ENCODE data around the gene MRPS26.

The MRPS26 gene

DNA sequence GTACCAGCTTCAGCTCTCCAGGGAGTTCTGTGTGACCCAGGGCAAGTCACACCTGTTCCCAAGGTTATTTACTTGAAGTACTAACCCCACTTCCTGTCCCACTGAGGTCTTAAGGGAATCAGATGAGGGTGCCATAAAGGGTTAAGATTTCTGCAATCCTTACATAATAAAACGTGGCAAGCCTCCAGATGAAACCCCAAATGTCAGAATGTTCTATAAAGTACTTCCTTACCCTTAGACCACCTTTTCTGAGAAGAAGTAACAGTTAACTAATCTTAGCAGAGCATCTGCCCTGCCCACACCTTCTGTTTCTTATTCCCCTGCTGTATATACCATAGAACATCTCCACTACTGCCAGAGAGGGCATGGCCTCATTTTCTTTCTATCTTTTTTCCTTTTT is 44.7 kb downstream of the MRPS26 start:
- H3K27ac ChIP-seq: no peak overlapping the region
- TF ChIP-seq CTCF (conservative IDR thresholded peaks at IDR 0.05): no peak

DNA sequence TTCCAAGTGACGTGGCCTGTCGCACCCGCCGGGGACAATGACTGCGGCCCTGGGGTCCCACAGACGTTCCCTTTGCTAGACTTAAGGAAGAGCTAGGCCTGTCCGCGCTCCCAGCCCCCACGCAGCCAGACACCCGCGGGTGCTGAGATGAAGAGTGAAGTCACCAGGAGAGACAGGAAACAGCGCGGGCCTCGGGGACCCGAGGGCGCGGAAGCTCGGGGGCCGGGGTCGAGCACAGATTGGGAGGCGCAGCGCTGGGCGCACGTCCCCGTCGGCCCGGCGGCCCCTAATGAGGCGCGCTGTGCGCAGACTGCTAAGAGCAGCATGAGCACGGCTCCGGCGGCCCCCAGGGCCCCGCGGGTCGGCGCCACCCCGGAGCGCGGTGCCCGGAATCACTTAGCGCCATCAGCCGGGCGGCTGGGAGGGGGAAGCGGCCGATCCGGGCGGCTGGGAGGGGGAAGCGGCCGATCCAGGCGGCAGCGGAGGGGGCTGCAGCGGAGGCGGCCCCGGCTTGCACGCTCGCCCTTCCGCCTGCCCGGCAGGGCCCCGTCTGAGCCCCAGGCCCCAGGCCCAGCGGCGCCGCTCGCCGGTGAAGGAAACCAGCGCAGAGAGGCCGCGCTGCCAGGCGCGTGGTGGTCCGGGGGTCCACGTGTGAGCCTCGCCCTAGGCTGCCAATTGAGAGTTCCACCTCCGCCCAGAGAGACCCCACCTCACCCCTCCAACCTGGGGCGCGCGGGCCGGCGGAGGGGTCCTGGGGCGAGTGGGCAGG is 46.9 kb downstream of the MRPS26 start:
- H3K27ac ChIP-seq: no peak overlapping the region

GRCh38 chr20:3093861-3094361 is 48.1 kb downstream of the MRPS26 start:
- H3K27ac ChIP-seq: no peak overlapping the region
- TF ChIP-seq CTCF (conservative IDR thresholded peaks at IDR 0.05): no peak

More for the DNA sequence above, 46.9 kb downstream of the MRPS26 start:
- TF ChIP-seq CTCF (conservative IDR thresholded peaks at IDR 0.05): no peak

DNA sequence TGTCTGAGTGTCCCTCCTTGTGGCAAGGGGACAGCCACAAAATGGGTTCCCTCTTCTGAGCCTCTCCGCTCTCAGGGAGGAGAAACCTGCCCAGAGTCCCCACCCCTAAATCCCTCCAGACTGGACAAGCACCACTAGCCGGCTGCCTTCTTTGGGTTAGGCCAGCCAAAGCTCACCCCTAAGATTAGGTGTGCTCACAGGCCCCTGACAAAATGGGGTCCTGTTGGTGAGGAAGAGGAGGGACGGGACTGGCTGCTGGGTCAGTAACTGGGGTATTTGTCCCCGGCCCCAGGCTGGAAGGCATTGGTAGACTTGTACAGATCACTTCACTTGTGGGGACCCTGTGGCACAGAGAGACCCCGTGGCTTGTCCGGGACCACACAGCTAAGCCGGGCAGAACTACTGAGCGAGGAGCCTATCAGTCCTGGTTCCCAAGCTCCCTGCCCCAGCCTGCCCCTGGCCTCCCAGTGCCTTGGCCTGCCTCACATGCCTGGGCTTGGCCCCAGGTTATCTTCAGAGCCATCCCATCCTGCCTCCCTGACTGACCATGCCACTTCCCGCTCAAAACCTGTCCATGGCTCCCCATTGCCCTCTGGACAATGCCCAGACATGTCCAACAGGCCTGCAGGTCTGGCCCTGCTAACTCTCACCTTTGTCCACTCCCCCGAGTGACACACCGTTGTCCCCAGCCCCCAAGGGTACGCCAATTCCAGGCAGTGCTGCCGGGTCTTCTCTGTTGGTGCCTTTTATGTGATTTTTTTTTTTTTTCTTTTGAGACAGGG is 49.2 kb downstream of the MRPS26 start:
- no peak overlapping the region for H3K27ac ChIP-seq
- TF ChIP-seq CTCF (conservative IDR thresholded peaks at IDR 0.05): no peak
